ENCODE data around the gene ATP2A1. TPM values are rescaled to one million over a fixed set of nuclear protein-coding genes. Genes with fewer than 3 reads are reported as not detected.

ATP2A1 gene
- total and polyA plus RNA-seq, 12 donors, result 0.05 to 1.2 (median 0.88) TPM; not detected in 1

GRCh38 chr16:28834873-28835863, 43.1 kb upstream of the ATP2A1 start:
- 92 to 95% (median 94%) methylated on average over 14 to 25 of the region's 25 CpGs for WGBS, 4 donors
- H3K4me1 ChIP-seq (replicated peaks in 1 of 2), result no peaks in the 10 kb centered on the region
- intact Hi-C loops (cut with DNase I), result no loop called here
- DNase-seq, result no peak
- H3K4me3 ChIP-seq, result no peak overlapping the region
- H3K27ac ChIP-seq, result no peak overlapping the region
- H3K27me3 ChIP-seq, result no peaks in the 10 kb centered on the region
- no peaks in the 10 kb centered on the region for H3K9me3 ChIP-seq (replicated peaks in 1 of 3)
- peaks cover 0 to 85% of the 10 kb centered on the region in 2 donors for H3K36me3 ChIP-seq (replicated peaks in 1 of 2)
- TF ChIP-seq CTCF (IDR thresholded peaks at IDR 0.05), result no peak
- TF ChIP-seq POLR2A (IDR thresholded peaks at IDR 0.05), result no peak

DNA sequence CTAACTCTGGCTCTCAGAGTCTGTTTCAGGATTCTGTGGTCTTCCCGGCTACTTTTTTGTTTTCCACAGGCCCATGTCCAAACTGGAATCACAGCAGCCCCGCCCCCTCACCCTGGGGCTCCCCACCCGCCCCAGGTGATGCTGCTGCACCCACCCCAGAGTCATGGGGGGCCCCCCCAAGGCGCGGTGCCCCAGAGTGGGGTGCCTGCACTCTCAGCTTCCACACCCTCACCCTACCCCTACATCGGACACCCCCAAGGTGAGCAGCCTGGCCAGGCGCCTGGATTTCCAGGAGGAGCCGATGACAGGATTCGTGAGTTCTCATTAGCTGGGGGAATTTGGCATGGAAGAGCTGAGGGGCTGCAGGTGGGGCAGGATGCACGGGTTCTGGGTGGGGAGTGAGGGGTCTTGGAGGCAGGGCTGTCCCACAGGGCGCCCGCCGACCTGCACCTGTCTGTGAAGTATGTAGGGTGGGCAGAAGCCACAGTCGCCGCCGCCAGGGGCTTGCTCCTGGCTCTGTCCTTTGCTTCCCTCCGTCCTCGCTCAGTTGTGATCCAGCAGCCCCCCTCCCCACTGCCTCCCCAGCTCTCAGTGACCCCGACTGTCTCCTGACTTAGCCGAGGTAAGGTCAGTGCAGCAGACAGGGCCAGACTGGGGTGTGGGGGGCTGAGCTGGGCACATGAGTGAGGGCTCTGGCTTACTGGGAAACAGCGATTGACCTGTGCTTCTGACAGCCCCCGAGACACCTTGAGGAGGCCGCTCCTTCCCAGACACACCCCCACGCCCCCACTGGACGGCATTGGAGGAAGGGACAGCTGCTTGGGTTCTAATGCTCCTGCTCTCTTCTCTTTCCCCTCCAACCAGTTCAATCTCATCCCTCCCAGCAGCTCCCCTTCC, 42.2 kb upstream of the ATP2A1 start:
- H3K9me3 ChIP-seq (replicated peaks in 1 of 3), result no peaks in the 10 kb centered on the region
- intact Hi-C loops (cut with DNase I), result no loop called here
- no peak overlapping the region for H3K4me3 ChIP-seq
- TF ChIP-seq CTCF (IDR thresholded peaks at IDR 0.05), result no peak
- no peak for TF ChIP-seq POLR2A (IDR thresholded peaks at IDR 0.05)
- H3K36me3 ChIP-seq (replicated peaks in 1 of 2), result peaks cover 0 to 77% of the 10 kb centered on the region in 2 donors
- H3K27ac ChIP-seq, result no peak overlapping the region
- WGBS, 4 donors, result 87 to 93% (median 90%) methylated on average over 14 to 25 of the region's 25 CpGs
- no peaks in the 10 kb centered on the region for H3K27me3 ChIP-seq
- no peak for DNase-seq
- H3K4me1 ChIP-seq (replicated peaks in 1 of 2), result no peaks in the 10 kb centered on the region

GRCh38 chr16:28836761-28837064, 41.6 kb upstream of the ATP2A1 start:
- TF ChIP-seq POLR2A (IDR thresholded peaks at IDR 0.05) (no peak), CTCF (IDR thresholded peaks at IDR 0.05) (no peak)
- intact Hi-C loops (cut with DNase I), result no loop called here

More at GRCh38 chr16:28836761-28837064, 41.6 kb upstream of the ATP2A1 start:
- no peak for DNase-seq
- no peaks in the 10 kb centered on the region for H3K9me3 ChIP-seq (replicated peaks in 1 of 3)
- no peaks in the 10 kb centered on the region for H3K27me3 ChIP-seq
- H3K4me1 ChIP-seq (replicated peaks in 1 of 2), result no peaks in the 10 kb centered on the region
- no peak overlapping the region for H3K4me3 ChIP-seq
- 77 to 89% (median 84%) methylated on average over 7 to 8 of the region's 8 CpGs for whole genome bisulfite sequencing, 4 donors
- H3K27ac ChIP-seq, result no peak overlapping the region
- H3K36me3 ChIP-seq (replicated peaks in 1 of 2), result peaks cover 0 to 77% of the 10 kb centered on the region in 2 donors

Measured in adrenal gland (tissue), 12 donors.